ENCODE measurements around the gene SEMA3D. TPM values are rescaled to one million over a fixed set of nuclear protein-coding genes. Genes with fewer than 3 reads are reported as not detected.

Gene SEMA3D
- total RNA-seq, 4 donors from 2014 or later = 1.9 to 4.2 (median 2.6) TPM

- TF ChIP-seq CTCF (IDR thresholded peaks at IDR 0.05; ENCODE audit: low read depth) = no peak
Observed at GRCh38 chr7:85019176-85019575, 167.7 kb downstream of the SEMA3D start.

GRCh38 chr7:85018498-85018897 lies 168.4 kb downstream of the SEMA3D start:
- no peak for TF ChIP-seq CTCF (IDR thresholded peaks at IDR 0.05; ENCODE audit: low read depth)

GRCh38 chr7:85016286-85016685 lies 170.6 kb downstream of the SEMA3D start:
- no peak for TF ChIP-seq CTCF (IDR thresholded peaks at IDR 0.05; ENCODE audit: low read depth)

GRCh38 chr7:85014936-85015660 lies 171.8 kb downstream of the SEMA3D start:
- TF ChIP-seq CTCF (IDR thresholded peaks at IDR 0.05; ENCODE audit: low read depth) = no peak

- no peak for TF ChIP-seq CTCF (IDR thresholded peaks at IDR 0.05; ENCODE audit: low read depth)
Observed at GRCh38 chr7:85011127-85011526, 175.7 kb downstream of the SEMA3D start.

- no peak for TF ChIP-seq CTCF (IDR thresholded peaks at IDR 0.05; ENCODE audit: low read depth)
Observed at GRCh38 chr7:85010306-85010705, 176.6 kb downstream of the SEMA3D start.

- no peak for TF ChIP-seq CTCF (IDR thresholded peaks at IDR 0.05; ENCODE audit: low read depth)
Observed at GRCh38 chr7:85006754-85007153, 180.1 kb downstream of the SEMA3D start.
